HG03521 (cell line): ENCODE results near the gene SLAMF7.
"Not testable (repeated sequence)": the region's sequence is repeated elsewhere in the genome, so short reads cannot be mapped to it uniquely, and the experiment has no call there.

ENCODE experiments used
- ATAC-seq: cut with Tn5 transposase; IDR thresholded peaks from one replicate; pipeline ENCODE4 v1.9.1; 2021; ENCODE audit warnings: mild to moderate bottlenecking, moderate library complexity; ENCODE audit not compliant: unreplicated experiment

SLAMF7 gene

DNA sequence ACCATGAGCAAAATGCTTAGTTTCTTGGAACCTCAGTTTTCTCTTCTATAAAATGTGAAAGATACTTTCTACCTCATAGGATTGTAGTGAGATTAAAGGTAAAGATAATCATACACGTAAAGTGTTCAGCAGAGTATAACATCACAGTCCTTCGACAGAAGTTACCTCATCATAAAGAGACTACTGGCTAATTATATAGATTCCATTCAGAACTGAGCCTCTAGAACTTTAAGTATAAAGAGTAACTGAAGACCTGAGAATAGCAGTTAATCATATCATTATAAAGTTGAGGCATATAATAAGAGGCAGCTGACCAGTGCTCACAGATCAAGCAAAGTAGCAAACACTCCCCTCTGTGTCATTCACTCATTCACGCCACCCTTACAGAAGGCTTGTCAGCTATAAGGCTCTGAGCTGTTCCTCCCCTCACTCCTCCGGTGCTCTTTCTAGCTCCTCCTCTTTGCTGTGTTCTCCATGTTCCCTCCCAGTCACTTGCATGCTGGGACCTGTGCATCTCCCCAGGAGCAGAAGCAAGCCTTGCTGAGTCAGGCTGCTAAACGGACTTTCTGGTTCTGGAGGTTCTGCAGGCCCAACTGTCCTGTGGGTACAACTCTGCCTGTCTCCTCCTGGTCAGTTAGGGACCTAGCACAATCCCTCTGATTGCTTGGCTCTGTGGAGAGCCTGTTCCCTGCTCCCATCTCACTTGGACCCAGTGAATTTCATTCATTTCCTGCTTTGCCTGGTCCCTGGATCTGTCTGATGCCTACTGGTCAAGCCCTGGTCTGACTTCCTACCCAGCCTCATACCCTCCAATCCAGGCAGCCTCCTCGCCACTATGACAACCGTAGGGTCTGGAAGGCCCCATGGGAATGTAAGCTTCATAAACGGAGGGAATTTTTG is 28.6 kb downstream of the SLAMF7 start:
- peak; percentile 37 for ATAC-seq

DNA sequence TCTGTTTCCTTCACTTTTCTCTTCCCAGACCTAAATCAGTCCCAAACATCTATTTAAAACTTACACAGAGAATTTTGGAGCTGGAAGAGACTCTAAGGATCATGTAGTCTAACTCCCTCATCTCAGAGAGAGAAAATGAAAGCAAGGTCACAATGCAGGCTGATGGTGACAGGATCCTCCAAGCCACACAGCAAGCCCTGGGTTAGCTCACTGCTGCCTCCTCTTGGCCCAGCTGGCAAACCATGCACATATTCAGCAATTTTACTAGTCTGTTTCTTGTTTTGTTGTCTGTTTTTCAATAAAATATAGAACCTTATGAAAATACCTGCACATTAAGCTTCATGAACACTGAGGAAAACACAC is 29.2 kb downstream of the SLAMF7 start:
- ATAC-seq = peak; percentile 91

DNA sequence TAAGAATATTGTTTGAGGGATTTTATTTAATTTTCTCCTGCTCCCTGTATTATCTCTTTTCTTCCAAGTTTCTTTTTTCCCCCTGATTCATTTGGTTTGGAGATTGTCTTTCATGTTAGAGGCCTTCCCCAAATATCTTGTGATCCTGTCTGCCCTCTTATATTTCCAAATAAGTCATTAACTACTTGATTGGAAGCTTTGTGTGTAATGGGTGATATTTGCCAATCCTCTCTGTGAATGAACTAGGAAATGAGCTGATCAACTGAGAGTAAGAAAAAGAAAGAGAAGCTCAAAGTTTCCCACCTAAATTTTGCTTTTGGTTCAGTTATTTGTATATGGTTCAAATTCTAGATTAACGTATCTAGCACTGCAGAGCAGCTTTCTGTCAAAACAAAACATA is 33.3 kb downstream of the SLAMF7 start:
- ATAC-seq = no peak

DNA sequence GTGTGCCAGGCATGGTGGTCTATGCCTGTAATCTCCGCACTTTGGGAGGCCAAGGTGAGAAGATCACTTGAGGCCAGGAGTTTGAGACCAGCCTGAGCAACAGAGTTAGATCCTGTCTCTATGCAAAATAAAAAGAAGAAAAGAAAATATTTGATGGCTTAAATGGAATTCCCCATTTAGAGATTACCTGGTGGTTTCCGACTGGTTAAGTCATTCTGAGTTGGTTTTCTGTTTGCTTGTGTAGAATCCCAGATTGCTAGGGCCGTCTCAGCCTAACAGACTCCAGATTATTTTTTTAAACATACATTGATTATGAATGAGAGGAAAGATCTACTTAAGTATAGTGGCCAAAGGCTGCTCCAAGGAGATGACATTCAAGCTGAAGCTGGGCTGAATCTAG is 34.0 kb downstream of the SLAMF7 start:
- no peak for ATAC-seq

DNA sequence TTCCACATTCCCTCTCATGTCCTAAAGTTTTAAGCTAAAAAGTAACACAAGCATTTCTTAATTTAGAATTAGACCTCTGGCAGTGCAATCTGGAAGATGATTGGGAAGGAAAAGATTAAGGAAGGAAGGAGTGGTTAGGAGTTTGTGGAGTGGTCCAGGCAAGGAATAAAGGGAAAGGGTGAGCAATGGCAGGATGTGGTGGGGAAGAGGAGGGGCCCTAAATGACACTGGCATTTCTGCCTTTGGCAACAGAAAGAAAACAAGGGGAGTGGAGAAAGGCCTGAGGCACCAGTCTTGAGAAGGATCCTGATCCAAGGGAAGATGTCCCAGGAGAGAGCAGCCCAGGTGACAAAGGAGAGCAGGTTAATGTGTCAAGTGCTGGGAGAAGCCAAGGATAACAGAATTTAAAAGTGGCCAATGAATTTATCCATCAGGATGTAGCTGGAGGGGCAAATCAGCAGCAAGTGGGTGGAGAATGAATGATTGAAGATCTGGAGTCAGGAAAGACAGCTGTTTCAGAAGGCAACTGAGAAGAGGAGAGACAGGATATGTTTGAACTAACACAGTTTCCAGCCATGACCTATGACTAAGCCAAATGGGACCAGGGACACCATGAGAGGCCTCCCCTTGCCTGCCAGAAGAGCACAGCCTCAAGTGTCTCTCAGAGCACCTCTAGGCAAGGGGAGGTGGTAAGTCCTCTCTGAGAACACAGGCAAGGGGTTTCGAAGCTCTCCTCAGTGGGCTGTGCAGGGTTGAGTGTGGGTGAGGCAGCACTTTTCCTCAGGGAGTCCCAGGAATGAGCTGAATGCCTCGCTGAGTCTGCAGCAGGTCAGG is 36.1 kb downstream of the SLAMF7 start:
- ATAC-seq = no peak

DNA sequence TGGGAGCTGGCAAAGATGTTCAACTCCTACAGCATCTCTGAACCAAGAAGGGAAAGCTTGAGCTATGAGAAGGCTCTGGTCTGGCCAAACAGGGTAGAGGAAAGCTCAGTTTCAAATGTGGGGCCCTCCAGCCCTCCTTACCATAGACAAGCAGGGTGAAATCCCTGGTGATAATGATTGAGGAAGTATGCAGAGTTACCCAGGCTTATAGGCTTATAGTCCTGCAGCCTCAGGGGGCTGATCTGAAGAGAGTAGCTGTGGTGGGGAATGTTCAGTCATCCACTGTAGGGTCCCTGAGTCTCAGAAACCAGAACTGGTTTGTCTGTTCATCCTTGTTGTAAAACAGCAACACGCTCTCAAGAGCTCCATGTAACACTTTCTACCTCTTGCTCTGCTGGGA is 37.1 kb downstream of the SLAMF7 start:
- no peak for ATAC-seq

DNA sequence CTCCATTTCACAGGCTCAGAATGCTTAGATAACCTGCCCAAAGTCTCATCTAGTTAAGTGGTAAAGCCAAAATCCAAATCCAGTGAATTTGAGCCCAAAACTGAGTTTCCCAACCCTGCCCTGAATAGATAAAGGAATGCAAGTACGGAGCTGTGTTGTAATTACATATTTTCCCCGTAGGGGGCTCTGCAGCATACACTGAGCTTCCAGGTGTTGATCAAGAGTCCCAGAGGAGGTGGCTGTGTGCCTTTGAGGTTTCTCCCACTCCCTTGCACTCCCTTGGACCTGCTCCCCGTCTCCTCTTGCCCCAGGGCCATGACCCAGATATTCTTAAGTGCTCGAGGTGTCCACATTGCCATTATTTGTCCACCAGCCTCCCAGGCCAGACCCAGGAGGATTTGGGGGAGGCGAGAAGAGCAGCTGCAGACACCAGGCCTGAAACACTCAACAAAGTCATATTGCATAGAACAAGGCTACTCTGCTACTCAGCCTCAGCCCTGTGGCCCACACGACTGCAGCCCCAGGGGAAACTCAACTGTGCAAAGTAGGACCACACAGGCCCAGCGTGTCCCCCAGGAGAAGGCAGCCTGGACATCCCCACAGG is 38.5 kb downstream of the SLAMF7 start:
- ATAC-seq = no peak

DNA sequence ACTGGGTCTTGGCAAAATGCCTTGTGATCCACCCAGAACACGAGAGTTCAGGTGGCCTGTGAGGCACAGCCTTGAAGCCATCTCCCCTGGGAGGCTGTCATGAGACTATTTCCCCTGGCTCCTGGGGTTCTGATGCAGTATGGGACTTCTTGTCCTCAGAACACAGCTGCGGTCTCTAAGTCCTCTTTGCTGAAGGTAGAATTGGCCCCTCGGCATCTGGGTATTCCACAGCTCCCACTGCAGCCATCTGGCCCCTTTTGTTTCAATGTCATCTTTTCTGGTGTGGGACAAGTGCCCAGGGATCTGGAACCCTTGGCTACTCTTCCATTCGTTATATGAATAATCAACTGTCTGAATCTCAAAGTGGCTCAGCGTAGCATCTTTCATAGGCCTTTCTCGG is 39.9 kb downstream of the SLAMF7 start:
- ATAC-seq = no peak

DNA sequence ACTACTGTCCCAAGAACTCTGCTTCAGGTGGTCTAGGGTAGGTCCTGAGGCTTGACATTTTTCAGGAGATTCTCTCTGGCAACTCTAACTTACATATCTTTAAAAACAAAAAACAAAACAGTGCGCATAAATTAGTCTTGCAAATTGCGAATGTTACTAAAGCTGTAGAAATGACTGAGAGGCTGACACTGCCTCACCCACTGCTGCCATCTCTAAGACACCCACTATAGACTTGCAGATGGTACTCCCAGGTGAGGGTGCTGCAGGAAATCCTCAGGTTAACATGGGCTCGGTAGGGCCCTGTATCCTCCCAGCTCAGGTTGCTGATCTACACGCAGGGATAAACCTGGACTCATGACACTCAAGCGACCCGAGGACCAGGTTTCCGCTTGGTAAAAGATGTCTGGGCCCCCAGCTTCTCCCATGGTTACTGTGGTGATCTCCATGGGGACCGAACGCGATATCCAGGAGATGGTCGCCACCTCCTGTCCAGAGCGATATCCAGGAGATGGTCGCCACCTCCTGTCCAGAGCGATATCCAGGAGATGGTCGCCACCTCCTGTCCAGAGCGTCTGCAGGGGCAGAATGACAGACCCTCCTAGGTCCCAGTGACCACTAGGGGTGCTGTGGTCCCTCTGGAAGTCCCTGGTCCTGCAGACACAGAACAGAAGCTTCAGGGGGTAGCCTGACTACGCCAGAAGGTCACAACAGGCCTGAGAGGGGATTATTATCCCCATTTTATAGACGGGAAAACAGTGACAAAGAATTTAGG is 40.8 kb downstream of the SLAMF7 start:
- no peak for ATAC-seq

DNA sequence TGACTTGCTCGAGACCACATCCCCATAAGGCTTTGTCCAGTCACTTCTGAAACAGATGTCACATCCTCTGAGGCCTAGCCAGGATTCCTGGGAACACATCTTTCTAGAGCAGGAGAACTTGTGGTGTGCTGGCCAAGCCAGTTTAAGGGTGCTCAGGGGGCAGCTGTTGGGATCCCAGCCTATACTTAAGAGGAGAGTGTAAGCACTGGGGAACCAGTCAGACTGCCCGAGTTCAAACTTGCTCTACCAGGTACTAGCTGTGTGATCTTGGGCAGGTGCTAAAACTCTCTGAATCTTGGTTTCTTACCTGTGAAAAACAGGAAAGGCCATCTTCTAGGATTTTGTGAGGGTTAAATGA is 41.3 kb downstream of the SLAMF7 start:
- ATAC-seq = no peak

DNA sequence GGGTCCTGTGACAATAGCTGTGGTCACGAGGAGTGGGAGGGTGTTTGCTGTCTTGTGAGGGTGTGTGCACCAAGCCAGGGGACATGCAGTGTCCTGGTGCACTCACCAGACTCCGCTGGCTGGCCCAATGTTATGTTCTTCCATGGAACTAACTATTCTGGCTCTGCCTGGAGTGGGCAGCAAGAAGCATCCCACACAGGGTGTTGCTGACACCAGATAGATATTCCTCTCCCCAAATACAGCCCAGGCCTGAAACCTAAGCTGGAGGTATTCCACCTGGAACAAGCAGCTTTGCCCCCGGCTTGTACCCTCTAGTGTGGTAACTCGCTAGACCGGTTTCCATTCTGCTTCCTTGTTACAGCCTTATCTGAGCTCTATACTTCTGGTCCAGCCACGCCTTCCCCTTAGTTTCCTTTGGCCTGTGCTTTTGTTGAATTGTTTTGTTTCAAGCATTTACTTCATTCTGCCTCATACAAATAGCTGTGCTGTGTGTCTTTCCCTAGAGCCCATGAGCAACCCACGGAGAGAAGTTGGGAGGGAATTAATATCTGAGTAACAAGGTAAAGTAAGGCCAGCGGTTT is 42.2 kb downstream of the SLAMF7 start:
- ATAC-seq = no peak

DNA sequence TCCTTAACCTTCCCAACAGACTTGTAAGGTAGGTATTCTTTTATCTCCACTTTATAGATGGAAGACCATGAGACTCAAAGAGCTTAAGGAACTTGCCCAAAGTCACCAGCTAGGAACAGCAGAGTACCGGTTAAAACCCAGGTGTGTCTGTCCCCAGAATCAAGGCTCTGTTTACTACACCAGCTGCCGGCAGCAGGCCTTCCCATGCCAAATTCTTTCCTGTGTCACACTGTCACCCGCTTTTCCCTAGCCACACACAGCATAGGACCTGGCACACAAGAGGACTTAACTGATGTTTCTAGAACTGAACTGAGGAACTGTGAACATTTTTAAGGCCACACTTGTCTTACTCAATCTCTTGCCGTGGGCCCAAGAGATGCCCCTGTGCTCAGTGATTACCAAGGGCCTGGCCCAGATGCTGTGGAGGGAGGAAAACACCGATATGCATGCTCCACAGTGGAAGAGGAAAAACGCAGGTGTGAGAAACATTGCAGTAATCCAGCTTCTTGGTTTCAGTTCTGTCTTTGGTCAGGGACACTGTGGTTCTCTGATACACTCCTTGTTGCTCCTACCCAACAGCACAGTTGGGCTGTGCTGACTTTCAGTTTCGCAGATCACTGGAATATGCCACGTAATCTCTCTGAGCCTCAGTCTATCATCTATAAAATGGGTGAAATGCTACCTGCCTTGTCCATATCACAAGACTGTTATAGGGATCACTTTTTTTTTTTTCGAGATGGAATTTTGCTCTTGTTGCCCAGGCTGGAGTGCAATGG is 43.1 kb downstream of the SLAMF7 start:
- peak; percentile 62 for ATAC-seq

DNA sequence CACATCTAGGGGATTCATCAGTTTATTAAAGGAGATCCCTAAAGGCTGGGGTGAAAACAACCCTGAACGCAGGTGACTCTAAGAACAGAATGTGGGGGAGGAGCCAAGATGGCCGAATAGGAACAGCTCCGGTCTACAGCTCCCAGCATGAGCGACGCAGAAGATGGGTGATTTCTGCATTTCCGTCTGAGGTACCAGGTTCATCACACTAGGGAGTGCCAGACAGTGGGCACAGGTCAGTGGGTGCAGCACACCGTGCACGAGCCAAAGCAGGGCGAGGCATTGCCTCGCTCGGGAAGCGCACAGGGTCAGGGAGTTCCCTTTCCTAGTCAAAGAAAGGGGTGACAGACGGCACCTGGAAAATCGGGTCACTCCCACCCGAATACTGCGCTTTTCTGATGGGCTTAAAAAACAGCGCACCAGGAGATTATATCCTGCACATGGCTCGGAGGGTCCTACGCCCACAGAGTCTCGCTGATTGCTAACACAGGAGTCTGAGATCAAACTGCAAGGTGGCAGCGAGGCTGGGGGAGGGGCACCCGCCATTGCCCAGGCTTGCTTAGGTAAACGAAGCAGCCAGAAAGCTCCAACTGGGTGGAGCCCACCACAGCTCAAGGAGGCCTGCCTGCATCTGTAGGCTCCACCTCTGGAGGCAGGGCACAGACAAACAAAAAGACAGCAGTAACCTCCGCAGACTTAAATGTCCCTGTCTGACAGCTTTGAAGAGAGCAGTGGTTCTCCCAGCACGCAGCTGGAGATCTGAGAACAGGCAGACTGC is 44.1 kb downstream of the SLAMF7 start:
- not testable (repeated sequence) for ATAC-seq

DNA sequence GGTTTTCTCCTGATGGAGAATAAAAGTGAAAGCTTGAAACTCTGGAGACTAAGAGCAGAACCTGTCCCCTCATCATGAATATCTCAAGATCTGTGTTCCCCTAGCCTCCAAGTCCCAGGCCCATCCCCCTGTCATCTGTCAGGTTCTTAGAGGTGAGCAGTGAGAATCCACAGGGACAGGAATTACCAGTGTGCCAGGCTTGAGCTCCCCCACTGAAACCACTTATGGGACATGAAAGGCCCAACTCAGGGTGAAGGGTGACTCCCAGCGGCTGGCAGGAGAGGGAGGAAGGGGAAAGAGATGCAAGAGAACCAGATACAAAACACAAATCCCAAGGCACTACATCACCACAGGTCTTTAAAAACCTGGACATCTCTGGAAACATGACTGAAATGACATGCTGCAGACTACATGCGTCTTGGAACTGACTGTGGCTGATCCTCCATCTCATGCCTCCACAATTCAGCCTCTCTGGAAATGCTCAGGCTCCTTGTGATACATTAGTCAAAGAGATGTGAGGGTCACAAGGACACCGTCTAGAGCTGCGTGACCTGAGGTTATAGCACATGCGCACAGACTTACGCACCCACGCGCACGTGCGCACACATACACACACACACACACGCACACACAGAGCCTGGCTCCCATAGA is 50.1 kb downstream of the SLAMF7 start:
- peak; percentile 18 for ATAC-seq

DNA sequence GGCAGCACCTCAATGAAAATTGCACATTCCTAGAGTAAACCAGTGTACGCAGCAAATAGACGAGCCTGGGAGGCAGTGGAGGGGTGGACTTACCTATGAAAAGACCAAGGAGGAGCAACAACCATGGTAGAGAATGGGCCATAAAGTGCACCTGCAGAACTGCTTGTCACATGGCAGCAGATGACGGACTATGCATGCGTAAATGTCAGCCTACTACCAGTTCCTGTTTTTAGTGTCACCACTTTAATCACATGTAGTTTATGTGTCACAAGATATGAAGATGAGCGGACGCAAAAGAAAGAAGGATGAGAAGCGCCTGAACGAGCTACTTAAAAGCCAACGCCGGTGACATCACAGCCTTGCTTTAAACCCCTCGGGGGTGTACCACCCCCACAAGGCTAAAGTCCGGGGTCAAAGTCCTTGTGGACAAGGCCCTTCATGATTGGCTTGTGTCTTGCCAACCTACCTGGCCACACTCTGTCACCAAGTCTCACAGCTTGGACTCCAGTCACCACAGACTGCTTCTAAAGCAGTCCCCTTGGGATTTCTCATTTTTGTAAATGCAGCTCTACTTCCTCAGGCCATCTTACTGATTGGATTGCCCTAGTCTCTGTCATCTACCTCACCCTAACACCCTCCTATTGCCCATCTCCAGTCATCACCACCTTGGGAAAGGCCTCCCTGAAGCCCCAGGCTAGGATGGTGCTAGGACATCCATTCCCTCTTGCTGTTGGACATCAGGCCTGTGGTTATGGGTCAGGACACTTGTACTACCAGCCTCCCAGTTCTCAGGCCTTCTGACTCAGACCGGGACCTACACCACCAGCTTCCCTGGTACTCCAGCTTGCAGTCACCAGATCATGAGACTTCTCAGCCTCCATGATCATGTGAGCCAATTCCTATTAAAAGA is 50.9 kb downstream of the SLAMF7 start:
- peak; percentile 91 for ATAC-seq

DNA sequence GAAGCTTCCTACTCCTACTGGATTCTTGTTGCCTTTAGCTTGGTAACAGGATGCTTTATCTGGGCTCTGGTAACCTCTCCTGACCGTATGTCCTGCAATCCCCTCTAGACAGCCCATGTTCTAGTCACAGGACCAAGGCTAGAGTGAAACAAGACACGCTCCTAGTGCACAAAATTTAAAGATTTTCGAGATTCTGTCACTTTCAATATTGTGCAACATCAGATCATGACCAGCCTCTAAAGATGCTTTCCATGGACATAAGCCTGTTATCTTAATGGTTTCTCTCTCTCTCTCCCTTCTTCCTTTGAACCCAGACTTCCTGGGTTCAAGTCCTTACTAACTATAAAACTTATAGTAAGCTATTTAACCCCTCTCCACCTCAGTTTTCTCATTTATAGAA is 55.3 kb downstream of the SLAMF7 start:
- ATAC-seq = no peak

DNA sequence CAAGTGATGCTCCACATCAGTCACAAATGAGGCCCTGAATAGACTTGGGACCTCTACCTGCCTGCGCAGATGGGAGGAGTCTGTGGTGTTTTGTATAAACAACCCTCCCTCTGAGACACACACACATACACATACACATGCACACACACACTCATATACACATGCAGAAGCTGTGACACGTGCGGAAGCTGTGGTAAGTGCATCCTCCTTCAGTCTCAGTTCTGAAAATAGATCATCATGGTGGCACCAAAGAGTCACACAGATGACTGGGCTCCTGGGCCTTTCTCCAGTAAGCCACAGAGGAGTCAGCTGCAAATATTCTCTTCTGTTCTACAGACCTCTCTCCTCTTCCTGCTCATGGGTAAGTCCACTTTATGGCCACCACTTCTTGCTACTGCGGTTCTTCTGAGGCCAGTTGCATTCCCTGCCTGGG is 56.9 kb downstream of the SLAMF7 start, which contains the start of gene LY9:
Gene LY9 (plus strand): TSS at position 224 of the 433 bp plus-strand sequence. CDS start 14 bp downstream, at position 238.
- peak; percentile 72 for ATAC-seq
